ENCODE data around the gene RAB11FIP5.

The RAB11FIP5 gene

GRCh38 chr2:73088211-73088610, 24.5 kb downstream of the RAB11FIP5 start:
- no peaks in the 10 kb centered on the region for H3K27me3 ChIP-seq (ENCODE audit: low read length)
- no peaks in the 10 kb centered on the region for H3K36me3 ChIP-seq (ENCODE audit: low read length)
- no peak overlapping the region for H2AFZ ChIP-seq (ENCODE audit: low read depth, low read length, severe bottlenecking)
- no peaks in the 10 kb centered on the region for H3K9me2 ChIP-seq (replicated peaks; ENCODE audit: insufficient read depth, low read length)
- no peaks in the 10 kb centered on the region for H3F3A ChIP-seq (ENCODE audit: insufficient read depth)
- no peak overlapping the region for H3K9ac ChIP-seq (ENCODE audit: low read length)
- no peak overlapping the region for H3K4me2 ChIP-seq (ENCODE audit: low read depth, low read length, poor library complexity, severe bottlenecking)
- H3K27ac ChIP-seq (ENCODE audit: low read depth, low read length): no peak overlapping the region
- no peak overlapping the region for H3K4me3 ChIP-seq (ENCODE audit: insufficient read depth, low read length, poor library complexity, severe bottlenecking)
- no peaks in the 10 kb centered on the region for H3K79me2 ChIP-seq (ENCODE audit: insufficient read depth, low read length)
- TF ChIP-seq CTCF (IDR thresholded peaks at IDR 0.05; ENCODE audit: insufficient read depth, low read length, poor library complexity, severe bottlenecking): no peak
- no peak for TF ChIP-seq EZH2phosphoT487 (conservative IDR thresholded peaks at IDR 0.05; ENCODE audit: low read length)
- no peaks in the 10 kb centered on the region for H4K20me1 ChIP-seq (ENCODE audit: low read depth, low read length)
- H3K9me3 ChIP-seq (ENCODE audit: insufficient read depth, low read length): no peaks in the 10 kb centered on the region

GRCh38 chr2:73087311-73087710, 25.4 kb downstream of the RAB11FIP5 start:
- Histone ChIP-seq H3F3A (ENCODE audit: insufficient read depth) (no peaks in the 10 kb centered on the region), H3K9ac (ENCODE audit: low read length) (no peak overlapping the region), H3K27ac (ENCODE audit: low read depth, low read length) (no peak overlapping the region), H3K4me3 (ENCODE audit: insufficient read depth, low read length, poor library complexity, severe bottlenecking) (no peak overlapping the region), H4K20me1 (ENCODE audit: low read depth, low read length) (no peaks in the 10 kb centered on the region), H3K9me2 (replicated peaks; ENCODE audit: insufficient read depth, low read length) (no peaks in the 10 kb centered on the region), H3K4me2 (ENCODE audit: low read depth, low read length, poor library complexity, severe bottlenecking) (no peak overlapping the region), H3K79me2 (ENCODE audit: insufficient read depth, low read length) (no peaks in the 10 kb centered on the region), H3K27me3 (ENCODE audit: low read length) (no peaks in the 10 kb centered on the region), H2AFZ (ENCODE audit: low read depth, low read length, severe bottlenecking) (no peak overlapping the region), H3K36me3 (ENCODE audit: low read length) (no peaks in the 10 kb centered on the region), H3K9me3 (ENCODE audit: insufficient read depth, low read length) (no peaks in the 10 kb centered on the region)
- no peak for TF ChIP-seq EZH2phosphoT487 (conservative IDR thresholded peaks at IDR 0.05; ENCODE audit: low read length)
- TF ChIP-seq CTCF (IDR thresholded peaks at IDR 0.05; ENCODE audit: insufficient read depth, low read length, poor library complexity, severe bottlenecking): no peak

GRCh38 chr2:73085691-73086090, 27.1 kb downstream of the RAB11FIP5 start:
- Histone ChIP-seq H4K20me1 (ENCODE audit: low read depth, low read length) (no peaks in the 10 kb centered on the region), H3K9ac (ENCODE audit: low read length) (no peak overlapping the region), H3K9me3 (ENCODE audit: insufficient read depth, low read length) (no peaks in the 10 kb centered on the region), H3K27me3 (ENCODE audit: low read length) (no peaks in the 10 kb centered on the region), H3K36me3 (ENCODE audit: low read length) (no peaks in the 10 kb centered on the region), H3K4me3 (ENCODE audit: insufficient read depth, low read length, poor library complexity, severe bottlenecking) (no peak overlapping the region), H3K79me2 (ENCODE audit: insufficient read depth, low read length) (no peaks in the 10 kb centered on the region), H3F3A (ENCODE audit: insufficient read depth) (no peaks in the 10 kb centered on the region), H3K27ac (ENCODE audit: low read depth, low read length) (no peak overlapping the region), H2AFZ (ENCODE audit: low read depth, low read length, severe bottlenecking) (no peak overlapping the region), H3K4me2 (ENCODE audit: low read depth, low read length, poor library complexity, severe bottlenecking) (no peak overlapping the region), H3K9me2 (replicated peaks; ENCODE audit: insufficient read depth, low read length) (no peaks in the 10 kb centered on the region)
- TF ChIP-seq CTCF (IDR thresholded peaks at IDR 0.05; ENCODE audit: insufficient read depth, low read length, poor library complexity, severe bottlenecking): peak; percentile 86
- no peak for TF ChIP-seq EZH2phosphoT487 (conservative IDR thresholded peaks at IDR 0.05; ENCODE audit: low read length)
